Measurements from ENCODE around the gene GRIA1.

The GRIA1 gene

DNA sequence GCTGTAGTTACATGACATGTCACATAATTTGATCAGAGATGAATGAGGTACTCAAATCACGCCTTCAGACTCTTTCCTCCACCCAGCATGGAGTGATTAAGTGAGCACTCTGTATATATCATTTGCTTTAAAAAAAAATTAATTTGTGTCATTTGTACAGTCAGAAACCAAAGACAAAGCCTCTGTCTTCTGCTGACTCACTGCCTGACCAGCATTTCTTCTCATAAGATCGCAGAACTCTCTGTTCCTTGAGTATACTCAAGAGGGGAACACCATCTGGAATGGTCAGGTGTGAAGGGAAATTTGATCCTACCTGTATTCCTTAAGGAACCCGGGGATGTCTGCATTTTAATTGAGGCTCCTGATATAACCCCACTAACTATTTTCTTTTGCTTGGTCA is 293.8 kb downstream of the GRIA1 start:
- no peak overlapping the region for H3K27ac Mint-ChIP-seq
- H3K36me3 Mint-ChIP-seq (ENCODE audit: low read depth): no peaks in the 10 kb centered on the region
- H3K27me3 Mint-ChIP-seq: no peaks in the 10 kb centered on the region
- H3K4me1 Mint-ChIP-seq (ENCODE audit: low read depth): no peaks in the 10 kb centered on the region
- H3K4me3 Mint-ChIP-seq: no peak overlapping the region
- H3K9me3 Mint-ChIP-seq: peaks cover 7% of the 10 kb centered on the region

- Mint-ChIP-seq H3K27ac (no peak overlapping the region), H3K36me3 (ENCODE audit: low read depth) (no peaks in the 10 kb centered on the region), H3K27me3 (no peaks in the 10 kb centered on the region), H3K4me1 (ENCODE audit: low read depth) (no peaks in the 10 kb centered on the region), H3K4me3 (no peak overlapping the region), H3K9me3 (peaks cover 7% of the 10 kb centered on the region)
These were observed 300.9 kb downstream of the GRIA1 start for GRCh38 chr5:153791339-153791738.

GRCh38 chr5:153792305-153792704 is 301.8 kb downstream of the GRIA1 start:
- Mint-ChIP-seq H3K4me3 (no peak overlapping the region), H3K4me1 (ENCODE audit: low read depth) (no peaks in the 10 kb centered on the region)

DNA sequence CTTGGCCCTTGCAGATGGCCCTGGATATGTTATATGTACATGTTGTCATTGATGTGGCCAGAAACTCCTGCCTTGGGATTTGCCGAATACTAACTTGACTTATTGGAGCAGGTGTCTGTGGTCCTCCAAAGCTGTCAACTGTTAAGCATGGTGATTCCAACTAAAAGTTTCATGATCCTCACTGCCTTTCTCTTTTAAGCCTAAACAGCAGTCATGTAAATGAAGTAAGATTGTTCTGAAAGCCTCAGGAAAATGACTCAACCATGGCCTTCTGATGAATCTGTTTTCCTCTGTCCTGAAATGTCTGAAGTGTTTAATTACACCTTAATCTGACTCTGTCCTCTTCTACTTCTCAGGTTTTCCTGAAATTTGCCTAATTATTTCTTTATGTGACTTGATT is 303.2 kb downstream of the GRIA1 start:
- Mint-ChIP-seq H3K27ac (no peak overlapping the region), H3K4me1 (ENCODE audit: low read depth) (no peaks in the 10 kb centered on the region), H3K4me3 (no peak overlapping the region), H3K9me3 (no peaks in the 10 kb centered on the region), H3K36me3 (ENCODE audit: low read depth) (no peaks in the 10 kb centered on the region), H3K27me3 (no peaks in the 10 kb centered on the region)

More at GRCh38 chr5:153792305-153792704, 301.8 kb downstream of the GRIA1 start:
- H3K9me3 Mint-ChIP-seq: peaks cover 7% of the 10 kb centered on the region
- H3K27ac Mint-ChIP-seq: no peak overlapping the region
- no peaks in the 10 kb centered on the region for H3K36me3 Mint-ChIP-seq (ENCODE audit: low read depth)
- no peaks in the 10 kb centered on the region for H3K27me3 Mint-ChIP-seq

DNA sequence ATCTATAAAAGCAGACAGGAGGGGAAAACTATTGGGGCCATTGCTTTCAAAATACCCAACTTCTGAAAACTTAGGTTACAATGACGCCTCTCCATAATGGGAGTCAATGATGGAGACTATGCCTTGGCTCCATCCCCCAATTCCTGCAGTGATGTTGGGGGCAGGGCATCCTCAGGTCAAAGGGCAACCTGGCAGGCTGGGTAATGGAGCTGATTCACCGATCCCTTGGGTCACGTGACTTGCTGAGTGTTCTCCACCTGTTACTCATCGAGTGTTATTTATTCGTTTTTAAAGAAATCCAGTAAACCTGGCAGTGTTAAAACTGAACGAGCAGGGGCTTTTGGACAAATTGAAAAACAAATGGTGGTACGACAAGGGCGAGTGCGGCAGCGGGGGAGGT is 303.9 kb downstream of the GRIA1 start:
- Mint-ChIP-seq H3K9me3 (no peaks in the 10 kb centered on the region), H3K27me3 (no peaks in the 10 kb centered on the region), H3K4me1 (ENCODE audit: low read depth) (no peaks in the 10 kb centered on the region), H3K4me3 (no peak overlapping the region), H3K27ac (no peak overlapping the region), H3K36me3 (ENCODE audit: low read depth) (no peaks in the 10 kb centered on the region)

DNA sequence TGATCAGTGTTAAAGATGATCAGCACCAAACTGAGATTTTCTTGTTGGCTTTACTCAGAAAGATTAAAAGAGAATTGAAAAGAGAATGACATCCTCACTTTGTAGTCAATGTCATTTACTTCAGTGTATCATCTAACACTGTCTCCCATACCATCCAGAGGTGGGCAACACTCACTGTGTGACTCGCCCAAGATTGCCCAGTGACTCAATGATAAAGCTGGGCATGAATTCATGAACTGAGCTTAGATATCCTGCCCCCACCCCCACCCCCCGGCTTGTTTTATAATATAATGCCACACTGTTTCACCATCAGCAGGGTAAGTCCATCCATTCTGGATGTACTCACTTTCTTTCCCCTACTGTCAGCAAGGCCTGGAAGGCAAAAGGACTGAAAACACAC is 306.1 kb downstream of the GRIA1 start:
- H3K4me1 Mint-ChIP-seq (ENCODE audit: low read depth): no peaks in the 10 kb centered on the region
- no peaks in the 10 kb centered on the region for H3K36me3 Mint-ChIP-seq (ENCODE audit: low read depth)
- no peak overlapping the region for H3K27ac Mint-ChIP-seq
- H3K9me3 Mint-ChIP-seq: no peaks in the 10 kb centered on the region
- no peaks in the 10 kb centered on the region for H3K27me3 Mint-ChIP-seq
- no peak overlapping the region for H3K4me3 Mint-ChIP-seq

- no peaks in the 10 kb centered on the region for H3K9me3 Mint-ChIP-seq
- H3K4me1 Mint-ChIP-seq (ENCODE audit: low read depth): no peaks in the 10 kb centered on the region
- no peak overlapping the region for H3K27ac Mint-ChIP-seq
- H3K27me3 Mint-ChIP-seq: no peaks in the 10 kb centered on the region
- no peak overlapping the region for H3K4me3 Mint-ChIP-seq
- no peaks in the 10 kb centered on the region for H3K36me3 Mint-ChIP-seq (ENCODE audit: low read depth)
These were observed 307.0 kb downstream of the GRIA1 start for GRCh38 chr5:153797484-153797883.

- Mint-ChIP-seq H3K27me3 (no peaks in the 10 kb centered on the region), H3K4me1 (ENCODE audit: low read depth) (no peaks in the 10 kb centered on the region), H3K9me3 (no peaks in the 10 kb centered on the region)
These were observed 308.4 kb downstream of the GRIA1 start for GRCh38 chr5:153798830-153799229.

DNA sequence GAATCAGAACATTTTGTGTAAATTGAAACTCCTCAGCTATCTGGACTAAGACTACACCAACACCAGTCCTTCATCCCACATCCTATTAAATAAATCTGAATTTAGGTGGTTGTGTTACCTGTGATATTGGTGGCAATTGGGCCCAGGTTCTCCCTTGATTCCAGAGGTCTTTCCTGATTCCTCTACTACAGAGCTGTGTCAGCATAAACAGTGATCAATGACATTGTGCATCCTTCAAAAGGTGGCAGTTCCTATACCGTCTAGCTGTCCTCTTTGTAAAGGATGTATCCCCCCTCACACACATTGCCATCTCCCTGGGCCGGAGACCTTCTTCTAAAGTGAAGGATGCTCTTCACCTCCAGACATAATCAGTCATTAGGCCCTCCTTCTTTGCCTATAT is 309.0 kb downstream of the GRIA1 start:
- Mint-ChIP-seq H3K36me3 (ENCODE audit: low read depth) (no peaks in the 10 kb centered on the region), H3K4me1 (ENCODE audit: low read depth) (no peaks in the 10 kb centered on the region), H3K4me3 (no peak overlapping the region), H3K27ac (no peak overlapping the region), H3K9me3 (no peaks in the 10 kb centered on the region), H3K27me3 (no peaks in the 10 kb centered on the region)

More at GRCh38 chr5:153798830-153799229, 308.4 kb downstream of the GRIA1 start:
- H3K27ac Mint-ChIP-seq: no peak overlapping the region
- no peak overlapping the region for H3K4me3 Mint-ChIP-seq
- no peaks in the 10 kb centered on the region for H3K36me3 Mint-ChIP-seq (ENCODE audit: low read depth)

DNA sequence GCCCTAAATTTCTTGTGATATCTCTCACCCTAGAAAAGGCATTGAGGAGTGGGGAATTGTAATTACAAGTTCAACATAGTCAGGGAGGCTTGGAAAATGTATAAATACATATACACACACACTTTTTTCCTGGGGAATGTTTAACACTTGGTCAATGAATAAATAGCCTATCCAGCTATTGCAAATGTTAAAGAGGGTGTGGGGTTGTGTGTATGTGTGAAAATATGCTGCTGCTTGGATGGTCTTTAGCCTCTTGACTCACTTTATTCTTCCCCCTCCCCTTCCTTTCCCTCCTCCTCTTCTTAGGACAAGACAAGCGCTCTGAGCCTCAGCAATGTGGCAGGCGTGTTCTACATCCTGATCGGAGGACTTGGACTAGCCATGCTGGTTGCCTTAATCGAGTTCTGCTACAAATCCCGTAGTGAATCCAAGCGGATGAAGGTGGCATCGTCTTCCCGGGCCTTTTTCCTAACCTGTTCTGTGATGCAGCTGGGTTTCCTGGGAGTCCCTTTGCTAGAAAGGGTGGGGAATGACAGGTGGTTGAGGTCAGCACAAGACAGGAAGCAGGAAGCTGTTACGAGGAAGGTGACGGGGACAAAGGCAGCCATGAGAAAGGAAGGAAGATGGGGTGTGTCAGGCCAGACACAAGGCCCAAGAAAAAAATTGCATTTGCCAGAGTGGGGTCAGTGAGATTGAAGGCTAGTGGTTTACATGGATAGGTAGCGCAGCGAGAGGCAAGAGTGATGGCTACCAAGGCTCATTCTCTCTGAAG is 311.8 kb downstream of the GRIA1 start:
- no peaks in the 10 kb centered on the region for H3K36me3 Mint-ChIP-seq (ENCODE audit: low read depth)
- H3K4me1 Mint-ChIP-seq (ENCODE audit: low read depth): no peaks in the 10 kb centered on the region
- H3K27me3 Mint-ChIP-seq: no peaks in the 10 kb centered on the region
- H3K9me3 Mint-ChIP-seq: no peaks in the 10 kb centered on the region
- H3K27ac Mint-ChIP-seq: no peak overlapping the region
- no peak overlapping the region for H3K4me3 Mint-ChIP-seq

DNA sequence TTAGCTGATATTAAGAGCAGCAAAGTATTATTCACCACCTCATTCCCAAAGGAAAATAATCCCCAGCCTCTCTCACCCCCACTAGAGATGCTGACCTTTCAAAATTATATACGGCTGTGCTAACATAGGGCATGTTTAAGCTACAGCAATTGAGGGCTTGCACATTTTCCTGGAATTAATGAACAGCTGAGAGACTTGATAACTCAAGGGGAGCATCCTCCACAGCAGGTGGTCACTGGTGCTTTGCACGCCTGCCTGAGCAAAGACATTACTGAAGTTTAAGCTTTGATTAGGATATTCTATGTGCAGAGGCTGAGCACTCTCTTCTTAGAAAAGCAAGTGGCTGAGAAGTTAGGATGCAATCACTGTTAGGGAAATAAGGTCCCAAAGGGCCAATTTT is 317.3 kb downstream of the GRIA1 start:
- Mint-ChIP-seq H3K9me3 (no peaks in the 10 kb centered on the region), H3K36me3 (ENCODE audit: low read depth) (no peaks in the 10 kb centered on the region), H3K27ac (no peak overlapping the region), H3K4me1 (ENCODE audit: low read depth) (no peaks in the 10 kb centered on the region), H3K27me3 (peaks cover 3% of the 10 kb centered on the region), H3K4me3 (no peak overlapping the region)

DNA sequence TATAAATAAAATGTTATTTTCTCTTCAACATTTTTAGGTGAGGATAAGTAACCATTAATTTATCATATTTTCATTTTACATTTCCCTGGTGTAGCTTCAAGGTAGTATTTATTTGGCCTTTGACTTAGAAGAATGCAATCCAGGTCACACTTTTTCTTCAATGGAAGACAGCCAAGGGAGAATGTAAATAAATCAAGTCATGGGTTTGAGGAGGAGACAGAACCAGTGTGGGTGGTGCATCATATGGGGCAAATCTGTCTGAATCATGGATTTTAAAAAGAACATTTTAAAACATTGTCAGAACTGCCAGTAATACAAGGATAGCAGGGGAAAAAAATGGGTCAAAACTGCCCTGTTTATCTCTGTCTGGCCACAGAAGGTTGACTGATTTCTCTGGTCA is 318.7 kb downstream of the GRIA1 start:
- Mint-ChIP-seq H3K4me1 (ENCODE audit: low read depth) (no peaks in the 10 kb centered on the region), H3K36me3 (ENCODE audit: low read depth) (no peaks in the 10 kb centered on the region)

DNA sequence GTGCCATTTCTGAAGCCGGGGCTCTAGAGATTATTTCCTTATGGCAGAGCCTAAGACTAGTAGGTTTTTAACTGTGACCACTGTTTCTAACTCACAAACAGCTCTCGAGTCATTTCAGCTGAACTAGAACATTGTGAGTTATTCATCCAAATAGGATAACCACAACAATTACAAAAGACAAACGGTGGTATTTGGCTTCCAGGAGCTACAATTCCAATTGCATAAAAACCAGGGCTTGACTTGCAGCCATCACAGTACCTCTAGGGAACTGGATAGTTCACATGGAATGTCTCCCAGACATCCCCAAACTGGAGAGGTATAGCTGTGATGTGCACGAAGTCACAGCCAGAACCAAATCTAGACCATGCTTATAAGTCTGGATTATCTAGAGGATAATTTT is 323.4 kb downstream of the GRIA1 start:
- Mint-ChIP-seq H3K36me3 (ENCODE audit: low read depth) (no peaks in the 10 kb centered on the region), H3K9me3 (no peaks in the 10 kb centered on the region), H3K4me3 (no peak overlapping the region), H3K27ac (no peak overlapping the region), H3K27me3 (peaks cover 13% of the 10 kb centered on the region), H3K4me1 (ENCODE audit: low read depth) (no peaks in the 10 kb centered on the region)

More for the DNA sequence above, 318.7 kb downstream of the GRIA1 start:
- Mint-ChIP-seq H3K27ac (no peak overlapping the region), H3K27me3 (peaks cover 3% of the 10 kb centered on the region), H3K4me3 (no peak overlapping the region), H3K9me3 (no peaks in the 10 kb centered on the region)

DNA sequence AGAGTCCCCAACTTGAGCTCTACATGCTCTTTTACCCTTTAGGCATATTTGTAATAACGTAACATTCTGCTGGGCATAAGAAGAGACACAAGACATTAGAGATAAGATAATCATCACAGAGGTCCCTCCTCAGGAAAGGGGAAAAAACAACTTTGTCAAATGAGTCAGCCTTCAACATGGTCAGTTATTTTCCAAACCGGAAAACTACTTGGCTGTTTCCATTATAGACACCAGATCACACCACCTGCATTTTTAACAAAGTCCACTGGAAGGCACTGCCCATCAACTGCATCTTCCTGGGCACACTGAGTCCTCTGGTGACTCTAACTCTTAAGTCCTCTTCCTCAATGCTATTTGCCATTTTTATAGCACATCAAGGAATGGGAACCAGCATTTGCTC is 326.4 kb downstream of the GRIA1 start:
- H3K36me3 Mint-ChIP-seq (ENCODE audit: low read depth): no peaks in the 10 kb centered on the region
- no peak overlapping the region for H3K4me3 Mint-ChIP-seq
- no peaks in the 10 kb centered on the region for H3K4me1 Mint-ChIP-seq (ENCODE audit: low read depth)
- no peaks in the 10 kb centered on the region for H3K9me3 Mint-ChIP-seq
- H3K27me3 Mint-ChIP-seq: peaks cover 10% of the 10 kb centered on the region
- H3K27ac Mint-ChIP-seq: no peak overlapping the region

GRCh38 chr5:153818626-153819025 is 328.2 kb downstream of the GRIA1 start:
- Mint-ChIP-seq H3K4me3 (no peak overlapping the region), H3K4me1 (ENCODE audit: low read depth) (no peaks in the 10 kb centered on the region), H3K27ac (no peak overlapping the region), H3K9me3 (no peaks in the 10 kb centered on the region), H3K36me3 (ENCODE audit: low read depth) (no peaks in the 10 kb centered on the region), H3K27me3 (peaks cover 10% of the 10 kb centered on the region)

GRCh38 chr5:153823036-153823435 is 332.6 kb downstream of the GRIA1 start:
- Mint-ChIP-seq H3K27ac (no peak overlapping the region), H3K4me1 (ENCODE audit: low read depth) (no peaks in the 10 kb centered on the region), H3K27me3 (peaks cover under 1% of the 10 kb centered on the region), H3K36me3 (ENCODE audit: low read depth) (no peaks in the 10 kb centered on the region), H3K9me3 (peaks cover 4% of the 10 kb centered on the region), H3K4me3 (no peak overlapping the region)
